Measurements from ENCODE around the gene SLC50A1. TPM values are rescaled to one million over a fixed set of nuclear protein-coding genes. Genes with fewer than 3 reads are reported as not detected.
"Not testable (repeated sequence)": the region's sequence is repeated elsewhere in the genome, so short reads cannot be mapped to it uniquely, and the experiment has no call there.

The SLC50A1 gene
- polyA plus RNA-seq, 2 of the 4 experiments (the other 2 are of a cell fraction) = 28.2 to 39.4 TPM

- FAIRE-seq (no peak), DNase-seq (ENCODE audit: low read depth in 1 of 2, low spot score in 1 of 2) (no peak), ATAC-seq (no peak)
- CTCF ChIA-PET = interaction anchor here (1.0 to 10.0 kb wide), 3 partner anchors 9 to 74 kb away, joined by 3 to 75 read pairs (median 5); no protein-coding TSS in a partner anchor
- POLR2A ChIA-PET = no interaction called here
- 38% methylated on average over 1 of the region's 1 CpG for WGBS (ENCODE audit: missing lambda C conversion rate)
- H3K4me1 ChIP-seq = no peaks in the 10 kb centered on the region
- no peak overlapping the region for H3K4me2 ChIP-seq
- H3K9me3 ChIP-seq = no peaks in the 10 kb centered on the region
- TF ChIP-seq RFX5 (IDR thresholded peaks at IDR 0.05) (no peak), ZSCAN20 (CRISPR knock-in tag; IDR thresholded peaks at IDR 0.05) (no peak), ZFP36 (IDR thresholded peaks at IDR 0.05; ENCODE audit: borderline replicate concordance, partially characterized antibody) (no peak), FOSB (CRISPR knock-in tag; IDR thresholded peaks at IDR 0.05) (no peak), HOXB13 (CRISPR knock-in tag; IDR thresholded peaks at IDR 0.05; ENCODE audit: low read depth) (no peak), ESRRA (IDR thresholded peaks at IDR 0.05; ENCODE audit: borderline replicate concordance, low read length) (no peak), NFE2L2 (conservative IDR thresholded peaks at IDR 0.05; ENCODE audit: low read length) (no peak), SMC3 (IDR thresholded peaks at IDR 0.05) (no peak), EHMT2 (IDR thresholded peaks at IDR 0.05; ENCODE audit: low read depth) (no peak), RCOR1 (IDR thresholded peaks at IDR 0.05; ENCODE audit: low read depth, low read length) (no peak), GATA3 (IDR thresholded peaks at IDR 0.05; ENCODE audit: borderline replicate concordance) (no peak), TP53 (CRISPR knock-in tag; IDR thresholded peaks at IDR 0.05) (no peak), RARB (CRISPR knock-in tag; IDR thresholded peaks at IDR 0.05) (no peak), HMGXB4 (CRISPR knock-in tag; IDR thresholded peaks at IDR 0.05; ENCODE audit: borderline replicate concordance) (no peak)
- H3K4me3 ChIP-seq = no peak overlapping the region
- H3K27ac ChIP-seq = no peak overlapping the region
These were observed 23.3 kb downstream of the SLC50A1 start for GRCh38 chr1:155158991-155159390.

GRCh38 chr1:155160128-155160527 is 24.5 kb downstream of the SLC50A1 start:
- Histone ChIP-seq H3K4me1 (no peaks in the 10 kb centered on the region), H3K4me2 (no peak overlapping the region), H3K27ac (no peak overlapping the region), H3K4me3 (no peak overlapping the region), H3K9me3 (no peaks in the 10 kb centered on the region)
- no peak for TF ChIP-seq SMC3 (IDR thresholded peaks at IDR 0.05)
- TF ChIP-seq ESRRA (IDR thresholded peaks at IDR 0.05; ENCODE audit: borderline replicate concordance, low read length) = no peak
- no peak for TF ChIP-seq HDAC2 (IDR thresholded peaks at IDR 0.05)
- TF ChIP-seq RARB (CRISPR knock-in tag; IDR thresholded peaks at IDR 0.05) = no peak
- TF ChIP-seq FOSL2 (IDR thresholded peaks at IDR 0.05) = no peak
- TF ChIP-seq FOSL2 (CRISPR knock-in tag; IDR thresholded peaks at IDR 0.05) = no peak
- no peak for TF ChIP-seq MYC (IDR thresholded peaks at IDR 0.05; ENCODE audit: borderline replicate concordance, low read length)
- no peak for TF ChIP-seq BHLHE40 (IDR thresholded peaks at IDR 0.05; ENCODE audit: low read depth, low read length)
- no peak for TF ChIP-seq REST (IDR thresholded peaks at IDR 0.05)
- TF ChIP-seq NPAS2 (CRISPR knock-in tag; IDR thresholded peaks at IDR 0.05; ENCODE audit: borderline replicate concordance) = no peak
- no peak for TF ChIP-seq ZSCAN20 (CRISPR knock-in tag; IDR thresholded peaks at IDR 0.05)
- no peak for TF ChIP-seq FOSB (CRISPR knock-in tag; IDR thresholded peaks at IDR 0.05)
- no peak for TF ChIP-seq NR3C1 (IDR thresholded peaks at IDR 0.05)
- TF ChIP-seq USF2 (IDR thresholded peaks at IDR 0.05) = no peak
- TF ChIP-seq EHF (CRISPR knock-in tag; IDR thresholded peaks at IDR 0.05) = no peak
- no peak for TF ChIP-seq ELK1 (IDR thresholded peaks at IDR 0.05; ENCODE audit: low read depth, low read length)
- TF ChIP-seq RCOR1 (IDR thresholded peaks at IDR 0.05; ENCODE audit: low read depth, low read length) = no peak
- no peak for TF ChIP-seq FOXS1 (CRISPR knock-in tag; IDR thresholded peaks at IDR 0.05)
- no peak for TF ChIP-seq TFCP2L1 (CRISPR knock-in tag; IDR thresholded peaks at IDR 0.05)
- no peak for TF ChIP-seq NFE2L2 (conservative IDR thresholded peaks at IDR 0.05; ENCODE audit: low read length)
- no peak for DNase-seq (ENCODE audit: low read depth in 1 of 2, low spot score in 1 of 2)
- POLR2A ChIA-PET = no interaction called here
- CTCF ChIA-PET = interaction anchor here (0.7 to 10.0 kb wide), 4 partner anchors 8 to 75 kb away, joined by 3 to 75 read pairs (median 5); no protein-coding TSS in a partner anchor
- no peak; a peak in 1 of 6 replicates for ATAC-seq
- no peak for FAIRE-seq
- WGBS (ENCODE audit: missing lambda C conversion rate) = 73% methylated on average over 8 of the region's 8 CpGs

GRCh38 chr1:155162631-155163030 is 27.0 kb downstream of the SLC50A1 start:
- H3K4me2 ChIP-seq; ATAC-seq; H3K9me3 ChIP-seq; POLR2A ChIA-PET; H3K27ac ChIP-seq; H3K4me1 ChIP-seq; H3K4me3 ChIP-seq; FAIRE-seq; DNase-seq (ENCODE audit: low read depth in 1 of 2, low spot score in 1 of 2): not testable (repeated sequence)
- CTCF ChIA-PET = interaction anchor here (0.7 to 9.1 kb wide), 6 partner anchors 11 to 102 kb away, joined by 3 to 202 read pairs (median 14); partner anchors contain the start of genes EFNA1, KRTCAP2, SLC50A1 and TRIM46
- 97% methylated on average over 6 of the region's 6 CpGs for WGBS (ENCODE audit: missing lambda C conversion rate)

All from A549 (cell line).